ENCODE measurements around the gene ZFYVE28.

DNA sequence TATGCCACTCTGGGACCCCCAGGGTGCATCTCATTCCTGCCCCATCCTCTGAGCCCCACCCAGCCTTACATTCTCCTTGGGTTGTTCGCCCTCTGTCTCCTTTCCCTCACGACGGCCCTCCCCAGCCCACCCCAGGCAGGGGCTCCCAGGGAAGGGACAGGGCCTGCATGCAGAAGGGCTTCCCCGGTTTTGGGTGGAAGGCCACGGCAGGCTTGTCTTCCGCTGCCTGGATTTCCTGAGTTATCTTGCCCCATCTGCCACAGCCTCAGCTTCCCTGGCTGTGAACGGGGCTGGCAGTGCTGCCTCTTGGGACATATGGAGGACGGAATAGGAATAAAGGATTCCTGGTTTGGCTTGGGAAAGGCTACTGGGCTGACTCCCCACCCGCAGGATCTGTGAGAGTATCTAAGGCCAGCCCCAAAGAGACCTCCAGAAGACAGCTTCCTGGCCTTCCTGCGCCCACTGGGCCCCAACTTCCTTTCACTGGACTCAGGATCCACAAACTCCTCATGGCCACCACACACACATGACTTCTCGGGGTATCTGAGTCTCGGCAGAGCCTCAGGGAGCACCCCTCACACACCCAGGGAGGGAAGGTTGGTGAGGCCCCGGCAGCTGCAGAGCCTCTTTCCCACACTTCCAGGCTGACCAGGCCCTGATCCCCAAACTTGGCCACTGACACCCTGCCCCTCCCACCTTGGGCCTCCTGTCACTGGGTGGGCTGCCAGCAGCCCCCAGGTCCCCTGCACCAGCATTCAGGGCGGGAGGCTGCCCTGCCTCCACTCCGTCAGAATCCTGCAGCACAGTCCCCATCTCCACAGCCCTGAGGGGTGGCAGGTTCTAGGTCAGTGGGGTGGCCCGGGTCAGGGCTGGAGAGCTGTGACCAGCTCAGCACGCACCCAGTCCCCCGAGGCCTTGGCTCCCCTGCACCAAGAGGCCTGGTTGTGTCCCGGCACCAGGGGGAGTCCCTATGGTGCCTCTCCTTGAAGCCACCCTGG, 153.0 kb downstream of the ZFYVE28 start:
- TF ChIP-seq, protein P1, sequence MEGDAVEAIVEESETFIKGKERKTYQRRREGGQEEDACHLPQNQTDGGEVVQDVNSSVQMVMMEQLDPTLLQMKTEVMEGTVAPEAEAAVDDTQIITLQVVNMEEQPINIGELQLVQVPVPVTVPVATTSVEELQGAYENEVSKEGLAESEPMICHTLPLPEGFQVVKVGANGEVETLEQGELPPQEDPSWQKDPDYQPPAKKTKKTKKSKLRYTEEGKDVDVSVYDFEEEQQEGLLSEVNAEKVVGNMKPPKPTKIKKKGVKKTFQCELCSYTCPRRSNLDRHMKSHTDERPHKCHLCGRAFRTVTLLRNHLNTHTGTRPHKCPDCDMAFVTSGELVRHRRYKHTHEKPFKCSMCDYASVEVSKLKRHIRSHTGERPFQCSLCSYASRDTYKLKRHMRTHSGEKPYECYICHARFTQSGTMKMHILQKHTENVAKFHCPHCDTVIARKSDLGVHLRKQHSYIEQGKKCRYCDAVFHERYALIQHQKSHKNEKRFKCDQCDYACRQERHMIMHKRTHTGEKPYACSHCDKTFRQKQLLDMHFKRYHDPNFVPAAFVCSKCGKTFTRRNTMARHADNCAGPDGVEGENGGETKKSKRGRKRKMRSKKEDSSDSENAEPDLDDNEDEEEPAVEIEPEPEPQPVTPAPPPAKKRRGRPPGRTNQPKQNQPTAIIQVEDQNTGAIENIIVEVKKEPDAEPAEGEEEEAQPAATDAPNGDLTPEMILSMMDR (IDR thresholded peaks at IDR 0.05; ENCODE audit: low read depth, low read length, poor library complexity, severe bottlenecking) = no peak
- no peak for TF ChIP-seq EZH2phosphoT487 (IDR thresholded peaks at IDR 0.05; ENCODE audit: borderline replicate concordance, low read length)
